Neural cell (in vitro differentiated cells): Measurements from ENCODE around the gene NRBF2. TPM values are rescaled to one million over a fixed set of nuclear protein-coding genes. Genes with fewer than 3 reads are reported as not detected.

Source experiments
- H2AFZ ChIP-seq: fragments of 200-600, 300-800 bp; sonication (generic), shearing (Covaris generic); 2 replicates; pipeline ENCODE4 v1.6.0; 2014; ENCODE audit warnings: low read depth, mild to moderate bottlenecking, antibody characterized with exemption, low read length, moderate library complexity
- H3F3A ChIP-seq: fragments of 200-600 bp; shearing (Covaris generic); 2 replicates; pipeline ENCODE4 v1.6.1; 2016; ENCODE audit warnings: mild to moderate bottlenecking, moderate library complexity, mixed read lengths, antibody characterized with exemption, low read length; ENCODE audit not compliant: insufficient read depth, poor library complexity, severe bottlenecking
- H3K27ac ChIP-seq: fragments of 200-600, 300-800 bp; sonication (generic), shearing (Covaris generic); 2 replicates; pipeline ENCODE4 v1.5.1; 2014; ENCODE audit warnings: mild to moderate bottlenecking, low read length, moderate library complexity
- H3K27me3 ChIP-seq: fragments of 300-800, 200-600 bp; sonication (generic), shearing (Covaris generic); 2 replicates; pipeline ENCODE4 v1.6.0; 2014; ENCODE audit warnings: mild to moderate bottlenecking, low read depth, low read length, moderate library complexity; ENCODE audit not compliant: insufficient read depth
- H3K36me3 ChIP-seq: fragments of 300-800, 200-600 bp; sonication (generic), shearing (Covaris generic); 2 replicates; pipeline ENCODE4 v1.5.1; 2014; ENCODE audit warnings: mild to moderate bottlenecking, antibody characterized with exemption, low read length, moderate library complexity; ENCODE audit not compliant: insufficient read depth
- H3K4me2 ChIP-seq: fragments of 300-800, 200-600 bp; sonication (generic), shearing (Covaris generic); 2 replicates; pipeline ENCODE4 v1.6.0; 2014; ENCODE audit warnings: mild to moderate bottlenecking, low read length
- H3K4me3 ChIP-seq: fragments of 300-800, 200-600 bp; sonication (generic), shearing (Covaris generic); 2 replicates; pipeline ENCODE4 v1.5.1; 2014; ENCODE audit warnings: mild to moderate bottlenecking, low read length, moderate library complexity
- H3K79me2 ChIP-seq: fragments of 200-600 bp; shearing (Covaris generic); replicated peaks from 2 replicates; pipeline ENCODE4 v1.6.0; 2014; ENCODE audit warnings: mild to moderate bottlenecking, low read length, moderate library complexity; ENCODE audit not compliant: insufficient read depth
- H3K9ac ChIP-seq: fragments of 300-800, 200-600 bp; sonication (generic), shearing (Covaris generic); 2 replicates; pipeline ENCODE4 v1.6.1; 2016; ENCODE audit warnings: mild to moderate bottlenecking, low read length, mixed read lengths
- H3K9me2 ChIP-seq: fragments of 200-600 bp; shearing (Covaris generic); 2 replicates; pipeline ENCODE4 v1.6.1; 2016; ENCODE audit warnings: mild to moderate bottlenecking, low read length, mixed read lengths; ENCODE audit not compliant: insufficient read depth
- H3K9me3 ChIP-seq: fragments of 200-600, 300-800 bp; sonication (generic), shearing (Covaris generic); 2 replicates; pipeline ENCODE4 v1.6.1; 2016; ENCODE audit warnings: mild to moderate bottlenecking, mixed run types, low read length, moderate library complexity, mixed read lengths
- H4K20me1 ChIP-seq: fragments of 200-600 bp; shearing (Covaris generic); 2 replicates; pipeline ENCODE4 v1.6.1; 2016; ENCODE audit warnings: mild to moderate bottlenecking, mixed run types; ENCODE audit not compliant: insufficient read depth
- CTCF ChIP-seq: fragments of 450-650 bp; IDR thresholded peaks from 2 replicates; pipeline ENCODE4 v1.5.1; 2014; ENCODE audit warnings: antibody characterized with exemption, mild to moderate bottlenecking, moderate library complexity; ENCODE audit not compliant: poor library complexity, severe bottlenecking
- EP300 ChIP-seq: fragments of 450-650 bp; conservative IDR thresholded peaks from 2 replicates; pipeline ENCODE4 v1.6.1; 2014; ENCODE audit warnings: antibody characterized with exemption, mild to moderate bottlenecking, moderate library complexity; ENCODE audit not compliant: poor library complexity, severe bottlenecking
- EZH2 ChIP-seq: fragments of 200-600, 300-800 bp; shearing (Covaris generic), sonication (generic); IDR thresholded peaks from 2 replicates; pipeline ENCODE4 v1.6.1; 2014; ENCODE audit warnings: antibody characterized with exemption, low read length, borderline replicate concordance, mild to moderate bottlenecking; ENCODE audit not compliant: insufficient read depth, poor library complexity, severe bottlenecking
- MXI1 ChIP-seq: fragments of 450-650 bp; conservative IDR thresholded peaks from 2 replicates; pipeline ENCODE4 v1.6.1; 2014; ENCODE audit warnings: antibody characterized with exemption, mild to moderate bottlenecking; ENCODE audit not compliant: poor library complexity, severe bottlenecking
- POLR2AphosphoS5 ChIP-seq: IDR thresholded peaks from 2 replicates; pipeline ENCODE4 v1.6.1; 2012
- RAD21 ChIP-seq: fragments of 450-650 bp; conservative IDR thresholded peaks from 2 replicates; pipeline ENCODE4 v1.6.1; 2014; ENCODE audit warnings: antibody characterized with exemption, mild to moderate bottlenecking, moderate library complexity
- REST ChIP-seq: IDR thresholded peaks from 2 replicates; pipeline ENCODE4 v1.6.1; 2012; ENCODE audit warnings: borderline replicate concordance
- SMC3 ChIP-seq: fragments of 450-650 bp; conservative IDR thresholded peaks from 2 replicates; pipeline ENCODE4 v1.6.1; 2014; ENCODE audit warnings: antibody characterized with exemption, mild to moderate bottlenecking, moderate library complexity; ENCODE audit not compliant: poor library complexity
- TAF1 ChIP-seq: IDR thresholded peaks from 2 replicates; pipeline ENCODE4 v1.6.1; 2012; ENCODE audit warnings: low read depth
- polyA plus RNA-seq: library from polyadenylated mRNA; depleted of rRNA; stranded (reverse); fragments of >200 nt; gene quantifications from 2 replicates; pipeline ENCODE4 v1.2.3, GENCODE V29; 2014

Gene NRBF2
- polyA plus RNA-seq, 1 donor from 2014 or later = 32.7 TPM

- Histone ChIP-seq H3K9me3 (no peaks in the 10 kb centered on the region), H3K36me3 (no peaks in the 10 kb centered on the region), H3K9me2 (no peaks in the 10 kb centered on the region), H3K9ac (peak overlapping the region; percentile 14), H3K27ac (peak overlapping the region; percentile 74), H3F3A (no peaks in the 10 kb centered on the region), H3K4me3 (peak overlapping the region; percentile 79), H3K79me2 (peaks cover 33% of the 10 kb centered on the region), H3K27me3 (no peaks in the 10 kb centered on the region), H4K20me1 (no peaks in the 10 kb centered on the region), H3K4me2 (no peak overlapping the region), H2AFZ (peak overlapping the region; percentile 86)
- TF ChIP-seq MXI1 (no peak), EZH2 (no peak), EP300 (no peak), RAD21 (no peak), POLR2AphosphoS5 (no peak), CTCF (no peak), TAF1 (no peak), SMC3 (no peak), REST (no peak)
These were observed 475 bp upstream of the NRBF2 start for GRCh38 chr10:63132651-63133055.

- peak overlapping the region; percentile 89 for H3K4me2 ChIP-seq
- H3K4me3 ChIP-seq = peak overlapping the region; percentile 79
- H4K20me1 ChIP-seq = no peaks in the 10 kb centered on the region
- TF ChIP-seq CTCF (no peak), MXI1 (no peak), TAF1 (no peak)
- H3K79me2 ChIP-seq = peaks cover 35% of the 10 kb centered on the region
- H2AFZ ChIP-seq = peak overlapping the region; percentile 96
- H3F3A ChIP-seq = no peaks in the 10 kb centered on the region
- H3K9me2 ChIP-seq = no peaks in the 10 kb centered on the region
- peak overlapping the region; percentile 89 for H3K27ac ChIP-seq
- H3K36me3 ChIP-seq = no peaks in the 10 kb centered on the region
- peak overlapping the region; percentile 89 for H3K9ac ChIP-seq
- no peaks in the 10 kb centered on the region for H3K9me3 ChIP-seq
- no peaks in the 10 kb centered on the region for H3K27me3 ChIP-seq
These were observed 861 bp downstream of the NRBF2 start for GRCh38 chr10:63133821-63134557.
